Kidney (tissue), 22 donors: ENCODE results near the gene EVI5. TPM values are rescaled to one million over a fixed set of nuclear protein-coding genes. Genes with fewer than 3 reads are reported as not detected.
A peak's percentile ranks its signal among the peaks of the same experiment; 100 is the strongest.

ENCODE experiments used
- DNase-seq, 5 donors: peaks; one replicate each; pipeline ENCODE4 v3.0.0-alpha.2; 2013 to 2020
- FAIRE-seq: peaks from 2 replicates; lab custom pipeline; 2012; peaks lifted over from hg19 to GRCh38; lab: Jason Lieb, UNC
- H3K27ac ChIP-seq, 2 donors: one replicate each; pipeline ENCODE4 v1.7.0; 2013; ENCODE audit warnings: low read depth in 2 of 2, low read length in 2 of 2, inconsistent platforms in 1 of 2
- H3K27me3 ChIP-seq: one replicate; pipeline ENCODE4 v1.7.1; 2013; ENCODE audit warnings: low read length, inconsistent platforms; ENCODE audit not compliant: control insufficient read depth, insufficient read depth
- H3K36me3 ChIP-seq, 3 donors: one replicate each; pipeline versions ENCODE4 v1.7.0 to v1.7.1; 2013; ENCODE audit warnings: low read length in 3 of 3, control low read depth in 1 of 3, inconsistent platforms in 1 of 3; ENCODE audit not compliant: insufficient read depth in 3 of 3, control insufficient read depth in 2 of 3
- H3K4me1 ChIP-seq, 3 donors: one replicate each; pipeline versions ENCODE4 v1.7.0 to v1.7.1; 2013; ENCODE audit warnings: low read length in 3 of 3, inconsistent platforms in 1 of 3, low read depth in 1 of 3; ENCODE audit not compliant: control insufficient read depth in 2 of 3, insufficient read depth in 2 of 3
- H3K4me3 ChIP-seq, 3 donors: one replicate each; pipeline versions ENCODE4 v1.7.0 to v1.8.1; 2013; ENCODE audit warnings: low read length in 3 of 3, control low read depth in 1 of 3, inconsistent platforms in 1 of 3
- H3K9ac ChIP-seq, 3 donors: one replicate each; pipeline versions ENCODE4 v1.7.0 to v1.7.1; 2013; ENCODE audit warnings: low read length in 3 of 3, control low read depth in 1 of 3, inconsistent platforms in 1 of 3
- H3K9me3 ChIP-seq, 3 donors: one replicate each; pipeline versions ENCODE4 v1.7.0 to v1.7.1; 2013; ENCODE audit warnings: low read length in 3 of 3, control low read depth in 1 of 3, inconsistent platforms in 1 of 3; ENCODE audit not compliant: control insufficient read depth in 2 of 3, insufficient read depth in 1 of 3
- intact Hi-C: fragments of 100-400 bp; cut with DNase I; formaldehyde crosslinking; loops from one replicate; pipeline ENCODE4 v1.11.1; 2022
- long read RNA-seq, 10 donors: library from polyadenylated mRNA in 1 of 10; unstranded in 1 of 10; transcript quantifications; one replicate each; pipeline ENCODE4 v2.0.0 and lab custom pipeline, GENCODE V29; 2021 to 2026
- polyA plus RNA-seq: library from polyadenylated mRNA; stranded (reverse); fragments of 350-450 nt; fragmentation: Illumina TruSeq; extraction: RNeasy Lipid Tissue Mini Kit (QIAGEN cat#74804); gene quantifications from one replicate; pipeline ENCODE4 v1.2.3, GENCODE V29; 2014; ENCODE audit warnings: low read depth, low replicate concordance; ENCODE audit not compliant: insufficient read depth
- total RNA-seq: library from RNA; stranded (reverse); fragmentation: NEBNext Ultra II Directional; extraction: Animal tissue kit (Norgen Biotek cat#: 25700); gene quantifications from one replicate; pipeline ENCODE4 v1.2.1, GENCODE V29; 2021
- TF ChIP-seq, protein P1 (sequence below): IDR thresholded peaks from 3 replicates; pipeline ENCODE4 v1.5.1; 2012; ENCODE audit warnings: mild to moderate bottlenecking, moderate library complexity, borderline replicate concordance; ENCODE audit not compliant: insufficient read depth; ENCODE audit errors: extremely low read depth
- donor health status: control.
- donor health status: control.
- donor health status: control.
- donor health status: control.
- donor health status: control.
- donor health status: DM: yes; HTN: yes; CAD: no.
- donor health status: Normal renal cell carcinoma (clear cell type).

Gene EVI5
- 36.5 TPM for total RNA-seq
- 3.6 TPM for polyA plus RNA-seq
- long read RNA-seq, donor 1: 0 reads
- long read RNA-seq, donor 2: 0 reads
- long read RNA-seq, donor 3, partial matches to known transcripts: 4,078 of 5,480 reads
- long read RNA-seq, donor 3, other reads (novel, unspliced or antisense): 1,402 of 5,480 reads
- long read RNA-seq, donor 4: 0 reads
- long read RNA-seq, donor 5: 0 reads
- long read RNA-seq, donor 6: 0 reads
- long read RNA-seq, donor 7, partial matches to known transcripts: 2 of 6 reads
- long read RNA-seq, donor 7, other reads (novel, unspliced or antisense): 4 of 6 reads
- long read RNA-seq, donor 8, partial matches to known transcripts: 6,303 of 6,414 reads
- long read RNA-seq, donor 8, other reads (novel, unspliced or antisense): 111 of 6,414 reads
- long read RNA-seq, donor 9: 0 reads
- long read RNA-seq, donor 10, partial matches to known transcripts: 6,065 of 6,194 reads
- long read RNA-seq, donor 10, other reads (novel, unspliced or antisense): 129 of 6,194 reads

DNA sequence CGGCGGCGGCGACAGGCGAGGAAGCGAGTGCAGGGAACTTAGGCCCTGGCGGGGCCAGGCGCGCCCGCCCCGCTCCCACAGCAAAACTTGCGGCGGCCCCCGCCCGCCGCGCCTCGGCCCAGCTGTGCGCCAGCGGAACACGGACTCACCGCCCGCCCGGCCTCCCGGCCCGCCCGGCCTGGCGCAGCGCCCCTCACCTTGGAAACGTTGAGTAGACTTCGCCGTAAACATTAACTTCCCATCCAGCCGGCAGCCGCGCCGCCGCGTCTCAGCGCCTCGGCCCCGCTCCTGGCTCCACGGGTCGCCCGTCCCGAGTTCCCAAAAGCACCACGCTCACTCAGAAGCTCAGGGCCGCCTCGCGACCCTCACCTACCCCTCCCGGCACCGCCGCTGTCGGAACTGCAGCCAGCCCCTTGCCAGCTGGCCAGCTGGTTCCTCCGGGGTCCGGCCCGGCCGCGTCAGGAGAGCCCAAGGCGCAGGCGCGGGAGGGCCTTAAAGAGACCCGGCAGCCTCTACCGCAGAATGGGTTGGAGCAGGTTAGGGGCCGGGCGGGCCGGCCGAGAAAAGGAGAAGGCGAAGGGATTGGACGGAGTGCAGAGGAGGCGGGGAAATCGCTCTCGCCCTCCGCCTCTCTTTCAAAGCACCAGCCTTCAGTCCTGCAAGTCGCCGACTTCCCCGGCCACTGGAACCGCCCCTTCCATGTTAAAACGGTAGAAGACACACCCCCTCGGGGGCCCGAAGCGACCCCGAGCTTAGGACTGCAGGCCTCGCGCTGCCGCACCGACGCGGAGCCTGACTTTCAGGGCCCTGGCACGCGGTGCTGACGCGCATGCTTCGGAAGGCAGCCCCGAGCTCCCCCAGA lies at the start of gene EVI5:
TSS of gene EVI5 (minus strand) at position 470 of the 862 bp plus-strand sequence. CDS start 48,562 bp downstream, outside the sequence.
- FAIRE-seq: no peak

DNA sequence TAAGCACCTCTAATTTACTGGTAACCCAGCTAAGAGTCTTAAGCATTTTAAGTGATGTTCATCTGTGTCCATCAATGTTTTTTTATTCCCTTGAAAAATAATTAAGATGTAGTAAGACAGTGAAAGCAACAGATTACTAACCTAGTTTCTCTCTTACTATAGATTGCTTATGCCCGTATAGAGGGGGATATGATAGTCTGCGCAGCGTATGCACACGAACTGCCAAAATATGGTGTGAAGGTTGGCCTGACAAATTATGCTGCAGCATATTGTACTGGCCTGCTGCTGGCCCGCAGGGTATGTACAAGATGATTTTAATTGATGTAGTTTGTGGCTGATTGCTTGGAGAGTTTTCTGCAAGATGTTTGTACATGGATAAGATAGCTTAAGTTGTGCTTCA lies 49.7 kb upstream of the EVI5 start:
- peak overlapping the region in 1 of 3 donors; percentile 38 for H3K9ac ChIP-seq
- no peaks in the 10 kb centered on the region for H3K27me3 ChIP-seq
- TF ChIP-seq, protein P1, sequence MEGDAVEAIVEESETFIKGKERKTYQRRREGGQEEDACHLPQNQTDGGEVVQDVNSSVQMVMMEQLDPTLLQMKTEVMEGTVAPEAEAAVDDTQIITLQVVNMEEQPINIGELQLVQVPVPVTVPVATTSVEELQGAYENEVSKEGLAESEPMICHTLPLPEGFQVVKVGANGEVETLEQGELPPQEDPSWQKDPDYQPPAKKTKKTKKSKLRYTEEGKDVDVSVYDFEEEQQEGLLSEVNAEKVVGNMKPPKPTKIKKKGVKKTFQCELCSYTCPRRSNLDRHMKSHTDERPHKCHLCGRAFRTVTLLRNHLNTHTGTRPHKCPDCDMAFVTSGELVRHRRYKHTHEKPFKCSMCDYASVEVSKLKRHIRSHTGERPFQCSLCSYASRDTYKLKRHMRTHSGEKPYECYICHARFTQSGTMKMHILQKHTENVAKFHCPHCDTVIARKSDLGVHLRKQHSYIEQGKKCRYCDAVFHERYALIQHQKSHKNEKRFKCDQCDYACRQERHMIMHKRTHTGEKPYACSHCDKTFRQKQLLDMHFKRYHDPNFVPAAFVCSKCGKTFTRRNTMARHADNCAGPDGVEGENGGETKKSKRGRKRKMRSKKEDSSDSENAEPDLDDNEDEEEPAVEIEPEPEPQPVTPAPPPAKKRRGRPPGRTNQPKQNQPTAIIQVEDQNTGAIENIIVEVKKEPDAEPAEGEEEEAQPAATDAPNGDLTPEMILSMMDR: no peak
- H3K4me1 ChIP-seq: peaks cover 0 to 7% (median 6%) of the 10 kb centered on the region in 3 donors
- no peak overlapping the region for H3K27ac ChIP-seq
- DNase-seq: no peak
- H3K4me3 ChIP-seq: no peak overlapping the region
- H3K9me3 ChIP-seq: no peaks in the 10 kb centered on the region
- peaks cover 6 to 40% (median 37%) of the 10 kb centered on the region in 3 donors for H3K36me3 ChIP-seq
- FAIRE-seq: no peak
- intact Hi-C loops: no loop called here

More for the DNA sequence above, at the start of gene EVI5:
- Histone ChIP-seq H3K36me3 (no peaks in the 10 kb centered on the region), H3K4me3 (peak within 1 kb of the TSS; percentile 62 to 95 (median 86)), H3K4me1 (no peaks in the 10 kb centered on the region), H3K27ac (peak within 1 kb of the TSS; percentile 98), H3K27me3 (no peaks in the 10 kb centered on the region), H3K9me3 (no peaks in the 10 kb centered on the region), H3K9ac (peak within 1 kb of the TSS; percentile 60 to 95 (median 88))
- peak; percentile 98 to 99 (median 98) for DNase-seq
- TF ChIP-seq, protein P1: no peak
- intact Hi-C loops: no loop called here

- Histone ChIP-seq H3K27me3 (no peaks in the 10 kb centered on the region), H3K9me3 (no peaks in the 10 kb centered on the region), H3K36me3 (peaks cover 3 to 40% (median 35%) of the 10 kb centered on the region in 3 donors), H3K4me1 (peaks cover 0 to 7% (median 6%) of the 10 kb centered on the region in 3 donors), H3K9ac (peak overlapping the region in 1 of 3 donors; percentile 98), H3K4me3 (peak overlapping the region in 2 of 3 donors; percentile 23 to 94), H3K27ac (no peak overlapping the region)
- DNase-seq (no peak), FAIRE-seq (no peak)
- TF ChIP-seq, protein P1: no peak
- intact Hi-C loops: no loop called here
Measured at GRCh38 chr1:92833840-92834239, 48.9 kb upstream of the EVI5 start.
